HEK293T (cell line): ENCODE results near the gene RTEL1.

ENCODE experiments used
- CTCF ChIA-PET: fragments of 350-600 bp; formaldehyde crosslinking; extraction: SDS; loops from one replicate; lab custom pipeline; 2021; ENCODE audit warnings: antibody characterized with exemption, inconsistent platforms; lab: Yijun Ruan, JAX
- POLR2A ChIA-PET: fragments of 350-600 bp; formaldehyde crosslinking; extraction: SDS; loops from one replicate; lab custom pipeline; 2020; ENCODE audit warnings: antibody characterized with exemption, inconsistent platforms; lab: Yijun Ruan, JAX
- DNase-seq: peaks from one replicate; pipeline ENCODE4 v3.0.0; 2012; ENCODE audit warnings: mixed read lengths; ENCODE audit errors: extremely low spot score
- ARNT ChIP-seq: fragments of 450-650 bp; IDR thresholded peaks from 2 replicates; pipeline ENCODE4 v1.6.1; 2017; ENCODE audit warnings: mild to moderate bottlenecking
- BHLHE40 ChIP-seq: fragments of 450-650 bp; IDR thresholded peaks from 2 replicates; pipeline ENCODE4 v1.6.1; 2016; ENCODE audit warnings: mild to moderate bottlenecking, moderate library complexity, borderline replicate concordance
- CTBP1 ChIP-seq: fragments of 450-650 bp; IDR thresholded peaks from 2 replicates; pipeline ENCODE4 v1.6.1; 2016; ENCODE audit warnings: borderline replicate concordance
- ELF4 ChIP-seq: fragments of 450-650 bp; IDR thresholded peaks from 2 replicates; pipeline ENCODE4 v1.6.1; 2017; ENCODE audit warnings: antibody characterized with exemption
- FOXA1 ChIP-seq: fragments of 450-650 bp; IDR thresholded peaks from 2 replicates; pipeline ENCODE4 v1.6.1; 2016; ENCODE audit warnings: mild to moderate bottlenecking
- FOXK2 ChIP-seq: fragments of 450-650 bp; IDR thresholded peaks from 2 replicates; pipeline ENCODE4 v1.6.1; 2016; ENCODE audit warnings: mild to moderate bottlenecking
- FOXM1 ChIP-seq: fragments of 450-650 bp; IDR thresholded peaks from 2 replicates; pipeline ENCODE4 v1.6.1; 2017; ENCODE audit warnings: mild to moderate bottlenecking, borderline replicate concordance
- HDGF ChIP-seq: fragments of 450-650 bp; IDR thresholded peaks from 2 replicates; pipeline ENCODE4 v1.6.1; 2017; ENCODE audit warnings: antibody characterized with exemption, borderline replicate concordance
- L3MBTL2 ChIP-seq: fragments of 450-650 bp; conservative IDR thresholded peaks from 2 replicates; pipeline ENCODE4 v1.6.1; 2016; ENCODE audit warnings: mild to moderate bottlenecking
- LEF1 ChIP-seq: fragments of 450-650 bp; IDR thresholded peaks from 2 replicates; pipeline ENCODE4 v1.6.1; 2017; ENCODE audit warnings: mild to moderate bottlenecking, borderline replicate concordance
- NFRKB ChIP-seq: fragments of 450-650 bp; IDR thresholded peaks from 2 replicates; pipeline ENCODE4 v1.6.1; 2016; ENCODE audit warnings: mild to moderate bottlenecking, moderate library complexity
- SP1 ChIP-seq: fragments of 450-650 bp; IDR thresholded peaks from 2 replicates; pipeline ENCODE4 v1.6.1; 2017
- SUZ12 ChIP-seq: fragments of 450-650 bp; IDR thresholded peaks from 2 replicates; pipeline ENCODE4 v1.6.1; 2016; ENCODE audit warnings: mild to moderate bottlenecking
- TARDBP ChIP-seq: fragments of 450-650 bp; IDR thresholded peaks from 2 replicates; pipeline ENCODE4 v1.6.1; 2016
- ZNF384 ChIP-seq: fragments of 450-650 bp; IDR thresholded peaks from 2 replicates; pipeline ENCODE4 v1.6.1; 2016
- TF ChIP-seq, protein P1 (sequence below): fragments of 450-650 bp; IDR thresholded peaks from 2 replicates; pipeline ENCODE4 v1.6.1; 2016

Gene RTEL1

DNA sequence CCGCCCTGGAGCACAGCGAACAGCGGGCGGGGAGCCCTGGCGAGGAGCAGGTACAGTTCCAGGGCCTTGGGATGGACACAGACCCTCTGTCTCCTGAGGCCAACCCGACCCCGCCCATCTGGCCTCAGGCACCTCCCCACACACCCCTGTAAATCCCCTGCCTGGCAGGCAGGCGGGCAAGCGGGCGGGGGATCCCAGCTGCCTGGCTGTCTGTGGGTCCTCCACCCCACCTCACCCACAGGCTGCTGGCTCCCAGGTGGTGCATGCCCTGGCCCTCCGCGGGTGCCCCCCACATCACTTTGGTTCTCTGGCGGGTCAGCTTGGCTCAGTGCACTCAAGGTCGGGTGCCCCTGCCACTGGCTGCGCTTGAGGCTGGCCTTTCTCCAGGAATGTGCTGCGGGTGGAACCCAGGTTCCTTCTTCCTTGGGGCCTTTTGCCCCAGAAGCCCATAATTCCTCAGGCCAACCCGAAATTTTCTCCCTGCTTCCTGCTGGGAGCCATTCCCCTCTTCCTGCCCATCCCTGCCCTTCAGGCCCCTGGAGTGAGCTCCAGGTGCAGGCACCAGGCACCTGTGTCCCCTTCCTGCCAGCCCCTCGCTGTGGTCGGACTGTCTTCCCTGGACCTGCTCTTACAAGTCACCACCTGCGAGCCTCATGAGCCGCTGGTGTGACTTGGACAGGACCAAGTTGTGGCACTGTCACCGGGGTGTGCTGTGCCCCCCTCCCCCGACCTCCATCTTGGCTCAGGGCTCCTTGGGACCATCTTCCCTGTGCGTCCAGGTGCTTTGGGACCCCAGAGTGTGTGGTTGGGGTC is 33.0 kb downstream of the RTEL1 start:
- ChIA-PET CTCF (no interaction called here), POLR2A (no interaction called here)
- TF ChIP-seq ARNT (no peak), TARDBP (no peak)
- TF ChIP-seq, protein P1, sequence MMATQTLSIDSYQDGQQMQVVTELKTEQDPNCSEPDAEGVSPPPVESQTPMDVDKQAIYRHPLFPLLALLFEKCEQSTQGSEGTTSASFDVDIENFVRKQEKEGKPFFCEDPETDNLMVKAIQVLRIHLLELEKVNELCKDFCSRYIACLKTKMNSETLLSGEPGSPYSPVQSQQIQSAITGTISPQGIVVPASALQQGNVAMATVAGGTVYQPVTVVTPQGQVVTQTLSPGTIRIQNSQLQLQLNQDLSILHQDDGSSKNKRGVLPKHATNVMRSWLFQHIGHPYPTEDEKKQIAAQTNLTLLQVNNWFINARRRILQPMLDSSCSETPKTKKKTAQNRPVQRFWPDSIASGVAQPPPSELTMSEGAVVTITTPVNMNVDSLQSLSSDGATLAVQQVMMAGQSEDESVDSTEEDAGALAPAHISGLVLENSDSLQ, result no peak
- no peak for DNase-seq

DNA sequence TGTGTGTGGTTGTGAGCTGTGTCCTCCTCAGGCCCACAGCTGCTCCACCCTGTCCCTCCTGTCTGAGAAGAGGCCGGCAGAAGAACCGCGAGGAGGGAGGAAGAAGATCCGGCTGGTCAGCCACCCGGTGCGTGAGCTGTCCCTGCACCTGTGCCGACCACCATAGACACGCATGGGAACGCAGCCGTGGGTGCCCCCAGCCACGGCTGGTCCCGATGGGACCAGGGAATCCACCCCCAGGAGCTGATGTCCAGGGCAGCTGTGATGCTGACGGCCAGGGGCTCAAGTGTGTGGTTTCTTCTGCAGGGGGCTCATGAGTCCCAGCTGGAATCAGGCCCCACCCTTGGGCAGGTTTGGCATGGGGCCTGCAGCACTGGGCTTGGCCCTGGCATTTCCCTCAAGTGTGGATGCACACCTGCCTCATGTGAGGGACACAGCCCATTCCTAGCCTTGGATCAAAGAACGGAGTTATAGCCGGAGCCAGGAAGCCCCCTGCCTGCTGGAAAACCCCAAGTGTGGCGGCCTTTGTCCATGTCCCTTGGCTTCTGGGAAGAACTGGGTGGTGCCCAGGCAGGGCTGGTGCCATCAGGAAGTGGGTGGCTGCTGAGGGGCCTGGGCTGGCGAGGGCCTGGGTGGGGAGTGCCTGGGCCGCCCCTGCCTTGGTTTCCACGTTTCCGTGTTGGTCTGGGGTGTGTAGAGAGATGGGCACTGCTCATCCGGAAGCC is 33.8 kb downstream of the RTEL1 start:
- CTCF ChIA-PET, result no interaction called here
- no peak for DNase-seq
- no peak for TF ChIP-seq FOXK2
- no peak for TF ChIP-seq ARNT
- no peak for TF ChIP-seq TARDBP
- no peak for TF ChIP-seq ELF4
- TF ChIP-seq L3MBTL2, result no peak
- no peak for TF ChIP-seq SP1
- TF ChIP-seq BHLHE40, result no peak
- no peak for TF ChIP-seq SUZ12
- TF ChIP-seq FOXA1, result no peak
- TF ChIP-seq FOXM1, result no peak
- no peak for TF ChIP-seq LEF1
- POLR2A ChIA-PET, result interaction anchor here (0.9 kb wide), 1 partner anchor 16 kb away, joined by 3 read pairs; the partner anchor contains the start of genes ARFRP1 and ZGPAT

DNA sequence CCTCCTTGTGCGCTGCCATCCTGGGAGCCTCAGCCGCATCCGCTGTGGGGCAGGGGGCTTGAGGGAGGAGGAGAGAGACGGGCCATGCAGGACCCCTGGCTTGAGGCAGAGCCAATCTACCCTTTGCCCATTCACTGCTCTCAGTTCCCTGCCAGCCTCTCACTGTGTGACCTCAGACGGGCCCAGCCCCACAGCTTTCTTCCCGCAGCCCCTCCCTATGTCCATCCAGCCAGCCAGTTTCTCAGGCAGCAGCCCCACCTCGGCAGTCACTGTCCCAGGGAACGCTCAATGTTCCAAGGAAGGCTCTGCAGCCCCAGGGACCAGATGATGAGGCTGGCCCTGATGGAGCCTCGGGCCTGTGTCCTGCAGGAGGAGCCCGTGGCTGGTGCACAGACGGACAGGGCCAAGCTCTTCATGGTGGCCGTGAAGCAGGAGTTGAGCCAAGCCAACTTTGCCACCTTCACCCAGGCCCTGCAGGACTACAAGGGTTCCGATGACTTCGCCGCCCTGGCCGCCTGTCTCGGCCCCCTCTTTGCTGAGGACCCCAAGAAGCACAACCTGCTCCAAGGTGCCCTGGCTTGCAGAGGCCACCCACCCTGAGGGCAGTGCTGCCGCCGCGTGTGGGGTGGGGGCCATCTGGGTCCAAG is 34.4 kb downstream of the RTEL1 start:
- ChIA-PET CTCF (no interaction called here), POLR2A (interaction anchor here (0.9 kb wide), 1 partner anchor 15 kb away, joined by 3 read pairs; the partner anchor contains the start of genes ARFRP1 and ZGPAT)
- no peak for DNase-seq
- TF ChIP-seq TARDBP (no peak), CTBP1 (no peak), LEF1 (no peak), ELF4 (no peak), FOXA1 (no peak), SP1 (no peak), FOXM1 (no peak)
- TF ChIP-seq, protein P1, result no peak

DNA sequence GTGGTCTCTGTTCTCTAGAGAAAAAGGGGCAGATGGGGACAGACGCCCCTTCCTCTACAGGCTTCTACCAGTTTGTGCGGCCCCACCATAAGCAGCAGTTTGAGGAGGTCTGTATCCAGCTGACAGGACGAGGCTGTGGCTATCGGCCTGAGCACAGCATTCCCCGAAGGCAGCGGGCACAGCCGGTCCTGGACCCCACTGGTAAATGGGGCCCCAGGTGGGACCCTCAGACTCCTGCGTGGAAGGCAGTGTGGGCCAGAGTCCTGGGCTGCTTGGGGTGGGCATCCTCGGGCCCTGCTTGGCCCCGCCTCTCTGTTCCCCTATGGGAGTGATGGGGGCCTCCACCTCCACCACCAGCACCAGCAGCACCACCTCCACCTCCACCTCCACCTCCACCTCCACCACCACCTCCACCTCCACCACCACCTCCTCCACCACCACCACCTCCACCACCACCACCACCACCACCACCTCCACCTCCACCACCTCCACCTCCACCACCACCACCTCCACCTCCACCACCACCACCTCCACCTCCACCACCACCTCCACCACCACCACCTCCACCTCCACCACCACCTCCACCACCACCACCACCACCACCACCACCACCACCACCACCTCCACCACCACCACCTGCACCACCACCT is 35.1 kb downstream of the RTEL1 start:
- POLR2A ChIA-PET, result interaction anchor here (1.5 kb wide), 1 partner anchor 10 kb away, joined by 5 read pairs; no protein-coding TSS in a partner anchor
- CTCF ChIA-PET, result no interaction called here
- no peak for DNase-seq
- TF ChIP-seq FOXK2 (no peak), HDGF (no peak), ARNT (no peak), ZNF384 (no peak), FOXA1 (no peak), LEF1 (no peak), FOXM1 (no peak), ELF4 (no peak), TARDBP (no peak), BHLHE40 (no peak), L3MBTL2 (no peak), SUZ12 (no peak), CTBP1 (no peak), NFRKB (no peak), SP1 (no peak)
- TF ChIP-seq, protein P1, result no peak

DNA sequence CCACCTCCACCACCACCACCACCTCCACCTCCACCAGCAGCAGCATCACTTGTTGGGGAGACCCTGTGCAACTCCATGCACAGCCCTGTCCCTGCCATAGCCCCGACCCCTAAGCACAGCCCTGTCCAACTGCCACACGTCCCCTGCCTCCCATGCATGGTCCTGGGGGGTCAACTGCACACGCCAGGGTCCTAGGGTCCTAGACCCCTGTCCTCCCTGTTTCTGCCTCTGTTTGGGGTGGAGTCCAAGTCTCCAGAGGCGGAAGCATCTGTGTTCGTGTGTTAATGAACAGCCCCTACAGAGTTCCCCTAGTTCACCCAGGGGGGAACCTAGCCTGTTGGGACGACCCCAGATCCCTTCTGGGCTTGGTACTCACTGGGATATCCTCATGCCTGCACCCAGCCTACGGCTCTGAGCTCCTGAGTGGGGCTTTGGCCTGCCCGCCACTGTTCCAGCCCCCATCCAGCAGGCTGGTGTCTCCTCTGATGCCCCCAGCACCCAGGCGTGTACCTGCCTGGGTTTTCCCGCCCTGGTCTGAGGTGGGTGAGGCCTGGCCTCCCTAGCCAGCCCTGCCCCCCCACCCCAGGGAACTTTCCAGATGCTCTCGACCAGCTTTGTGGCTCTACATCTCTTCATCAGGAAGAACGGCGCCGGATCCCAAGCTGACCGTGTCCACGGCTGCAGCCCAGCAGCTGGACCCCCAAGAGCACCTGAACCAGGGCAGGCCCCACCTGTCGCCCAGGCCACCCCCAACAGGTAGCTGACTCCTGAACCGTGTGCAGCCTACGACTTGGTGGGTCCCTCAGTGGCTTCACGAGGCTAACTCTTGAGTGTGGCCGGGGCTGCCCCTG is 35.8 kb downstream of the RTEL1 start:
- DNase-seq, result no peak
- TF ChIP-seq NFRKB (no peak), BHLHE40 (no peak), CTBP1 (no peak), HDGF (no peak), FOXM1 (no peak), FOXK2 (no peak), SUZ12 (no peak), FOXA1 (no peak), L3MBTL2 (no peak), SP1 (no peak)
- POLR2A ChIA-PET, result interaction anchor here (1.5 kb wide), 1 partner anchor 9 kb away, joined by 5 read pairs; no protein-coding TSS in a partner anchor
- CTCF ChIA-PET, result no interaction called here
